Heart right ventricle (tissue), 16 donors: ENCODE results near the gene SH3TC1. TPM values are rescaled to one million over a fixed set of nuclear protein-coding genes. Genes with fewer than 3 reads are reported as not detected.
A peak's percentile ranks its signal among the peaks of the same experiment; 100 is the strongest.

Source experiments
- ATAC-seq, 8 donors: fragments of 200-7000 bp; cut with Tn5 transposase; one replicate each; pipeline ENCODE4 v1.9.1; 2020; ENCODE audit warnings: mild to moderate bottlenecking in 8 of 8, moderate library complexity in 8 of 8, moderate number of reproducible peaks in 1 of 8
- DNase-seq, 2 donors: peaks; one replicate each; pipeline ENCODE4 v3.0.0-alpha.2; 2020
- H3K27ac ChIP-seq, 10 donors: fragments of 200-600 bp; sonication (generic) in 2 of 10; one replicate each; pipeline versions ENCODE4 v1.5.0 to v1.8.0; 2020 to 2022; ENCODE audit warnings: mild to moderate bottlenecking in 3 of 10
- H3K27me3 ChIP-seq, 7 donors: fragments of 200-600 bp; one replicate each; pipeline ENCODE4 v1.8.0; 2021 to 2022; ENCODE audit warnings: mild to moderate bottlenecking in 2 of 7
- H3K36me3 ChIP-seq, 9 donors: fragments of 200-600 bp; sonication (generic) in 1 of 9; one replicate each; pipeline versions ENCODE4 v1.5.0 to v1.8.0; 2020 to 2022; ENCODE audit warnings: mild to moderate bottlenecking in 2 of 9
- H3K4me1 ChIP-seq, 9 donors: fragments of 200-600 bp; sonication (generic) in 1 of 9; one replicate each; pipeline versions ENCODE4 v1.5.0 to v1.8.0; 2020 to 2022; ENCODE audit warnings: mild to moderate bottlenecking in 4 of 9
- H3K4me3 ChIP-seq, 10 donors: fragments of 200-600 bp; sonication (generic) in 2 of 10; one replicate each; pipeline versions ENCODE4 v1.5.0 to v1.8.0; 2020 to 2022; ENCODE audit warnings: mild to moderate bottlenecking in 7 of 10, moderate library complexity in 2 of 10
- H3K9me3 ChIP-seq, 11 donors: fragments of 200-600 bp in 10 of 11; sonication (generic) in 2 of 11; one replicate each; pipeline versions ENCODE4 v1.5.0 to v1.8.0; 2013 to 2022; ENCODE audit warnings: mild to moderate bottlenecking in 2 of 11, control low read depth in 1 of 11, moderate library complexity in 1 of 11
- WGBS, 2 donors: extraction: QIAGEN DNeasy Blood & Tissue Kit; methylation state at CpG; one replicate each; pipeline ENCODE4 v1.1.7; 2013; ENCODE audit warnings: inconsistent platforms in 1 of 2; 5-methylcytosine and 5-hydroxymethylcytosine counted together
- intact Hi-C, 10 donors: fragments of 100-400 bp; cut with DNase I; formaldehyde crosslinking; loops; one replicate each; pipeline versions ENCODE4 v1.11.1 to v1.14.2; 2022
- polyA plus RNA-seq, 2 donors: library from polyadenylated mRNA; stranded (reverse); fragments of 200-250 nt; gene quantifications; one replicate each; pipeline ENCODE4 v1.2.3, GENCODE V29; 2013
- total RNA-seq, 10 donors: library from RNA; stranded (reverse); fragmentation: NEBNext Ultra II Directional in 3 of 10; extraction: Animal tissue kit (Norgen Biotek cat#: 25700) in 3 of 10; gene quantifications; one replicate each; pipeline versions ENCODE4 v1.2.1 to v1.2.4, GENCODE V29; 2021 to 2023
- TF ChIP-seq, protein P1 (sequence below), 9 donors: fragments of 200-600 bp; sonication (generic) in 2 of 9; IDR thresholded peaks; one replicate each; pipeline versions ENCODE4 v1.5.0 to v1.8.0; 2021 to 2022; ENCODE audit warnings: antibody characterized with exemption in 9 of 9, mild to moderate bottlenecking in 5 of 9, moderate library complexity in 1 of 9
- donor health status: Arrhythmogenic right ventricular cardiomyopathy.
- donor health status: ischemic (EF 13 %, LVEDD 7.1; RV severe dilation, severe dysfunction).
- donor health status: healthy with polysubstance abuse.
- donor health status: DM: no; HTN: yes; CAD: no.
- donor health status: DM: no; HTN: no; CAD: no.
- donor health status: ischemic (EF 25% LVEDD 6.9; RV normal size, moderate dysfunction).
- donor health status: ischemic (EF 25% LVEDD 5.7; RV mildly dilated, moderate dysfunction).
- donor health status: healthy.
- donor health status: DM: yes; HTN: yes; CAD: no.
- donor health status: Ischemic cardiomyopathy.
- donor health status: ischemic (EF 35%, LVEDD 5.7; RV mildly dilated, moderate dysfunction).
- donor health status: nonischemic (EF 11% LVEDD 7.7; RV severe dilation, severe dysfunction).
- donor health status: DM: yes; HTN: yes; CAD: no.
- donor health status: PGD.
- donor health status: ischemic (EF 29% LVEDD 5.4; RV normal size, mild dysfunction).
- donor health status: nonischemic (EF 23%, LVEDD 6.1; RV moderate dilation, normal function).

Gene SH3TC1
- total and polyA plus RNA-seq, 12 donors, result 7.4 to 22.8 (median 11.2) TPM

- no peak overlapping the region for H3K4me3 ChIP-seq
- WGBS, 2 donors, result 94 to 96% methylated on average over 19 of the region's 19 CpGs
- intact Hi-C loops, result loop anchor here (5.0 to 10.0 kb wide), 6 partner anchors 63 to 350 kb away; partner anchors contain the start of gene CPZ (in 8 of the 10)
- no peaks in the 10 kb centered on the region for H3K27me3 ChIP-seq
- no peak overlapping the region for H3K27ac ChIP-seq
- no peak for ATAC-seq
- H3K4me1 ChIP-seq, result peaks cover 20 to 34% (median 26%) of the 10 kb centered on the region in 9 donors
- no peaks in the 10 kb centered on the region for H3K9me3 ChIP-seq
- TF ChIP-seq, protein P1, sequence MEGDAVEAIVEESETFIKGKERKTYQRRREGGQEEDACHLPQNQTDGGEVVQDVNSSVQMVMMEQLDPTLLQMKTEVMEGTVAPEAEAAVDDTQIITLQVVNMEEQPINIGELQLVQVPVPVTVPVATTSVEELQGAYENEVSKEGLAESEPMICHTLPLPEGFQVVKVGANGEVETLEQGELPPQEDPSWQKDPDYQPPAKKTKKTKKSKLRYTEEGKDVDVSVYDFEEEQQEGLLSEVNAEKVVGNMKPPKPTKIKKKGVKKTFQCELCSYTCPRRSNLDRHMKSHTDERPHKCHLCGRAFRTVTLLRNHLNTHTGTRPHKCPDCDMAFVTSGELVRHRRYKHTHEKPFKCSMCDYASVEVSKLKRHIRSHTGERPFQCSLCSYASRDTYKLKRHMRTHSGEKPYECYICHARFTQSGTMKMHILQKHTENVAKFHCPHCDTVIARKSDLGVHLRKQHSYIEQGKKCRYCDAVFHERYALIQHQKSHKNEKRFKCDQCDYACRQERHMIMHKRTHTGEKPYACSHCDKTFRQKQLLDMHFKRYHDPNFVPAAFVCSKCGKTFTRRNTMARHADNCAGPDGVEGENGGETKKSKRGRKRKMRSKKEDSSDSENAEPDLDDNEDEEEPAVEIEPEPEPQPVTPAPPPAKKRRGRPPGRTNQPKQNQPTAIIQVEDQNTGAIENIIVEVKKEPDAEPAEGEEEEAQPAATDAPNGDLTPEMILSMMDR (IDR thresholded peaks at IDR 0.05), result no peak
- peaks cover 0 to 18% (median 0%) of the 10 kb centered on the region in 9 donors for H3K36me3 ChIP-seq
- peak in 1 of 2 donors; percentile 2 for DNase-seq
These were observed 45.9 kb downstream of the SH3TC1 start for GRCh38 chr4:8244931-8245460.

DNA sequence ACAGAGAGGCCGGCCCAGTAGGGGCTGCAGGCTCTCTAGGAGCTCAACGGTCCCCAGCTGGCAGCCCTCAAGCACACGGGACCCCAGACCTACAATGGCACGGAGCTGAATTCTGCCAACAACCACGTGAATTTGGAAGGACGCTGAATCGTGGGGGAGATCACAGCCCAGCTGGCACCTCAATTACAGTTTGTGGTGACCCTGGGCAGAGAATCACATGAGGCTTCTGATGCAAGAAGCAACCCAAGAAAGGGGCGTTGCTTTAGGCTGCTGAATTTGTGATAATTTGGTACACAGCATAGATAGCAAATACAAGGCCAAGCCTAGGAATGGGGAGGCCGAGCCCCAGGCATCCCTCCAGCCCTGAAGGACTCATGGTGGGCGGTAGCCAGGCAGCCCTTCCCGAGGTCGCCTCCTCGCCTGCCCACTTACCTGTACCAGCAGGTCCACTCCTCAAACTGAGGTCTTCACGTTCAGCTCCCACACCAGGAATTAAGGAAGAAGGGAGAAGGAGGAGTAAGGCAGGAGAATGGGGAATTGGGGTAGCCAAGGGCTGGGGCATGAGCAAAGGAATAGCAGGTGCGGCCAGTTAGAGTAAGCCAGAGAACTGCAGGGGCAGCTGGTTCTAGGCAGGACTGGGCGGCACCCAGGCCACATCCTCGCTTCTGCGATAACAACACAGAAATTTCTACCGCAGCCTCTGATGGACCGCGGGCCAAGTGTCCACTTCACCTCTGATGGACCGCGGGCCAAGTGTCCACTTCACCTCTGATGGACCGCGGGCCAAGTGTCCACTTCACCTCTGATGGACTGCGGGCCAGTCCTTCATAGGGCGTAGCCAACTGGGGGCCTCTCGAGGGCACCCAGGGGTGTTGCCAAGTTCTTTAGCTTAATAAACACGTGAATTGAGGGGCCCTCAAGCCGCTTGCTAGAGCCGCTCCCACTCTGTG is 47.1 kb downstream of the SH3TC1 start:
- H3K27me3 ChIP-seq, result no peaks in the 10 kb centered on the region
- intact Hi-C loops, result loop anchor here in 5 of 10 donors (10.0 kb wide), 1 partner anchor 349 kb away; the partner anchor contains the start of gene CPZ (in 5 of the 5)
- no peak for ATAC-seq
- no peaks in the 10 kb centered on the region for H3K9me3 ChIP-seq
- H3K36me3 ChIP-seq, result peaks cover 0 to 7% (median 0%) of the 10 kb centered on the region in 9 donors
- DNase-seq, result no peak
- TF ChIP-seq, protein P1 (IDR thresholded peaks at IDR 0.05), result no peak
- no peak overlapping the region for H3K4me3 ChIP-seq
- H3K4me1 ChIP-seq, result peaks cover 20 to 34% (median 26%) of the 10 kb centered on the region in 9 donors
- 93 to 95% methylated on average over 31 of the region's 31 CpGs for WGBS, 2 donors
- H3K27ac ChIP-seq, result peak overlapping the region in 6 of 10 donors; percentile 57 to 80 (median 74)

- DNase-seq, result peak; percentile 58 to 75
- Histone ChIP-seq H3K9me3 (no peaks in the 10 kb centered on the region), H3K4me1 (peaks cover 15 to 29% (median 23%) of the 10 kb centered on the region in 9 donors), H3K4me3 (no peak overlapping the region), H3K27ac (peak overlapping the region; percentile 23 to 80 (median 72)), H3K27me3 (no peaks in the 10 kb centered on the region), H3K36me3 (no peaks in the 10 kb centered on the region)
- intact Hi-C loops, result loop anchor here in 5 of 10 donors (10.0 kb wide), 1 partner anchor 348 kb away; the partner anchor contains the start of gene CPZ (in 5 of the 5)
- WGBS, 2 donors, result 45 to 62% methylated on average over 31 of the region's 31 CpGs
- TF ChIP-seq, protein P1 (IDR thresholded peaks at IDR 0.05), result no peak
- peak; percentile 67 to 84 (median 77) for ATAC-seq
These were observed 48.2 kb downstream of the SH3TC1 start for GRCh38 chr4:8247047-8247930.
